ENCODE data around the gene FCER2.

FCER2 gene

GRCh38 chr19:7665076-7665475 is 36.9 kb downstream of the FCER2 start:
- Histone ChIP-seq H3K79me2 (ENCODE audit: insufficient read depth, low read depth) (no peaks in the 10 kb centered on the region), H4K20me1 (ENCODE audit: insufficient read depth) (no peaks in the 10 kb centered on the region), H3K36me3 (ENCODE audit: insufficient read depth) (no peaks in the 10 kb centered on the region), H3K4me1 (ENCODE audit: low read depth, poor library complexity, severe bottlenecking) (no peaks in the 10 kb centered on the region), H3K9ac (no peak overlapping the region), H3K4me3 (IDR thresholded peaks at IDR 0.05; ENCODE audit: insufficient read depth, low read depth, low read length) (no peak overlapping the region), H3K27ac (no peak overlapping the region), H3K4me2 (no peak overlapping the region), H2AFZ (ENCODE audit: low read depth) (no peak overlapping the region), H3K27me3 (ENCODE audit: insufficient read depth, low read depth) (peaks cover 57% of the 10 kb centered on the region; the same call in 1 of the 2 replicates)
- TF ChIP-seq, protein P1, sequence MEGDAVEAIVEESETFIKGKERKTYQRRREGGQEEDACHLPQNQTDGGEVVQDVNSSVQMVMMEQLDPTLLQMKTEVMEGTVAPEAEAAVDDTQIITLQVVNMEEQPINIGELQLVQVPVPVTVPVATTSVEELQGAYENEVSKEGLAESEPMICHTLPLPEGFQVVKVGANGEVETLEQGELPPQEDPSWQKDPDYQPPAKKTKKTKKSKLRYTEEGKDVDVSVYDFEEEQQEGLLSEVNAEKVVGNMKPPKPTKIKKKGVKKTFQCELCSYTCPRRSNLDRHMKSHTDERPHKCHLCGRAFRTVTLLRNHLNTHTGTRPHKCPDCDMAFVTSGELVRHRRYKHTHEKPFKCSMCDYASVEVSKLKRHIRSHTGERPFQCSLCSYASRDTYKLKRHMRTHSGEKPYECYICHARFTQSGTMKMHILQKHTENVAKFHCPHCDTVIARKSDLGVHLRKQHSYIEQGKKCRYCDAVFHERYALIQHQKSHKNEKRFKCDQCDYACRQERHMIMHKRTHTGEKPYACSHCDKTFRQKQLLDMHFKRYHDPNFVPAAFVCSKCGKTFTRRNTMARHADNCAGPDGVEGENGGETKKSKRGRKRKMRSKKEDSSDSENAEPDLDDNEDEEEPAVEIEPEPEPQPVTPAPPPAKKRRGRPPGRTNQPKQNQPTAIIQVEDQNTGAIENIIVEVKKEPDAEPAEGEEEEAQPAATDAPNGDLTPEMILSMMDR (conservative IDR thresholded peaks at IDR 0.05; ENCODE audit: low read depth, low read length): no peak

- no peaks in the 10 kb centered on the region for H3K4me1 ChIP-seq (ENCODE audit: low read depth, poor library complexity, severe bottlenecking)
- H3K9ac ChIP-seq: no peak overlapping the region
- H4K20me1 ChIP-seq (ENCODE audit: insufficient read depth): no peaks in the 10 kb centered on the region
- no peak overlapping the region for H3K4me2 ChIP-seq
- H3K79me2 ChIP-seq (ENCODE audit: insufficient read depth, low read depth): no peaks in the 10 kb centered on the region
- H3K4me3 ChIP-seq (IDR thresholded peaks at IDR 0.05; ENCODE audit: insufficient read depth, low read depth, low read length): no peak overlapping the region
- no peaks in the 10 kb centered on the region for H3K36me3 ChIP-seq (ENCODE audit: insufficient read depth)
- H2AFZ ChIP-seq (ENCODE audit: low read depth): no peak overlapping the region
- TF ChIP-seq, protein P1 (conservative IDR thresholded peaks at IDR 0.05; ENCODE audit: low read depth, low read length): no peak
- peaks cover 58% of the 10 kb centered on the region; the same call in 1 of the 2 replicates for H3K27me3 ChIP-seq (ENCODE audit: insufficient read depth, low read depth)
- H3K27ac ChIP-seq: no peak overlapping the region
These were observed 38.2 kb downstream of the FCER2 start for GRCh38 chr19:7663706-7664105.

DNA sequence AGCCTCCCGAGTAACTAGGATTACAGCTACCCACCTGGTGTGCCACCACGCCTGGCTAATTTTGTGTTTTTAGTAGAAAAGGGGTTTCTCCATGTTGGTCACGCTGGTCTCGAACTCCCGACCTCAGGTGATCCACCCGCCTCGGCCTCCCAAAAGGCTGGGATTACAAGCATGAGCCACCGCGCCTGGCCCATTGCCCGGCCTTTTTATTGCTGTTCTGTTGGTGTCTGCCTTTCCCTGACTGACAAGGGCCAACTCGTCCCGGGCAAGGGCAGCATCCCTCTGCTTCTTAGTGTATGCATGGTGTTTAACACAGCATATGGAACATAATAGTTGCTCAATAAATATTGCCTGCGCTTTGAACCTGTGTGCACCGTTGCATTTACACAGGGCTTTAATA is 39.3 kb downstream of the FCER2 start:
- no peaks in the 10 kb centered on the region for H3K4me1 ChIP-seq (ENCODE audit: low read depth, poor library complexity, severe bottlenecking)
- no peak overlapping the region for H2AFZ ChIP-seq (ENCODE audit: low read depth)
- TF ChIP-seq, protein P1 (conservative IDR thresholded peaks at IDR 0.05; ENCODE audit: low read depth, low read length): no peak
- no peaks in the 10 kb centered on the region for H4K20me1 ChIP-seq (ENCODE audit: insufficient read depth)
- no peak overlapping the region for H3K4me3 ChIP-seq (IDR thresholded peaks at IDR 0.05; ENCODE audit: insufficient read depth, low read depth, low read length)
- no peak overlapping the region for H3K4me2 ChIP-seq
- H3K79me2 ChIP-seq (ENCODE audit: insufficient read depth, low read depth): no peaks in the 10 kb centered on the region
- no peaks in the 10 kb centered on the region for H3K36me3 ChIP-seq (ENCODE audit: insufficient read depth)
- H3K27me3 ChIP-seq (ENCODE audit: insufficient read depth, low read depth): peaks cover 57% of the 10 kb centered on the region; the same call in 1 of the 2 replicates
- no peak overlapping the region for H3K9ac ChIP-seq
- H3K27ac ChIP-seq: no peak overlapping the region

DNA sequence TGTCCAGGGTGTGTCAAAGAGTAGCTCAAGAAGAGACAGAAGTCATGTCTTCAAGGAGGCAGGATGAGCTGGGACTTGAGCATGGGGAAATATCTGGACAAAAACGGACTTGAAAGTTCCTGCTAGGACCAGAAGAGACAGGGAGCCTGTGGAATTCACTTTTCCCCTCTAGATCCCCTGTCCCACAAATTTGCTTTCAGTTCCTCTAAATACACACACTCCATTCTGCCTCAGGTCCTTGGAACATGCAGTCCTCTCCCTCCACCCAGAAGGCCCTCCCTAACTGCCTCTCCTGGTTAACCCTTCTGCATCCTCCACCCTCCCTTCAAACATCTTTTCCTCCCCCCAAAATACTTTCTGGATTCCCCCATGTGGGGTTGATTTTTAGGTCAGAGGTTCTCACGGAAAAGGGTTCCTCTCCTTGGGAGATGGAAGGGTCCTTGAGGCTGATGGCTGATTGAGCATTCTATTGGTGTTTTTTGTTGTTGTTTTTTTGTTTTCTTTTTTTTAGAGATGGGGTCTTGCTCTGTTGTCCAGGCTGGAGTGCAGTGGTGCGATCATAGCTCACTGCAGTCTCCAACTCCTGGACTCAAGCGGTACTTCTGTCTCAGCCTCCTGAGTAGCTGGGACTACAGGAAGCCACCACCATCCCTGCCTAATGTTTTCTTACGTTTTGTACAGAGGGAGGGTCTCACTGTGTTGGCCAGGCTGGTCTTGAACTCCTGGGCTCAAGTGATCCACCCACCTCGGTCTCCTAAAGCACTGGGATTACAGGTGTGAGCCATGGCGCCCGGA is 40.0 kb downstream of the FCER2 start:
- Histone ChIP-seq H3K4me2 (no peak overlapping the region), H3K9ac (no peak overlapping the region), H4K20me1 (ENCODE audit: insufficient read depth) (no peaks in the 10 kb centered on the region), H2AFZ (ENCODE audit: low read depth) (no peak overlapping the region), H3K4me3 (IDR thresholded peaks at IDR 0.05; ENCODE audit: insufficient read depth, low read depth, low read length) (no peak overlapping the region), H3K4me1 (ENCODE audit: low read depth, poor library complexity, severe bottlenecking) (no peaks in the 10 kb centered on the region), H3K27me3 (ENCODE audit: insufficient read depth, low read depth) (peaks cover 62% of the 10 kb centered on the region; the same call in 1 of the 2 replicates), H3K79me2 (ENCODE audit: insufficient read depth, low read depth) (no peaks in the 10 kb centered on the region), H3K36me3 (ENCODE audit: insufficient read depth) (no peaks in the 10 kb centered on the region), H3K27ac (no peak overlapping the region)
- TF ChIP-seq, protein P1 (conservative IDR thresholded peaks at IDR 0.05; ENCODE audit: low read depth, low read length): no peak

Data from KMS-11 (cell line).